ENCODE measurements around the gene ALCAM. TPM values are rescaled to one million over a fixed set of nuclear protein-coding genes. Genes with fewer than 3 reads are reported as not detected.

The ALCAM gene
- total and polyA plus RNA-seq, 2 of the 8 experiments (the other 6 are each of a cell fraction or from before 2014, with no cell fraction given), result 10.8 to 33.0 TPM

DNA sequence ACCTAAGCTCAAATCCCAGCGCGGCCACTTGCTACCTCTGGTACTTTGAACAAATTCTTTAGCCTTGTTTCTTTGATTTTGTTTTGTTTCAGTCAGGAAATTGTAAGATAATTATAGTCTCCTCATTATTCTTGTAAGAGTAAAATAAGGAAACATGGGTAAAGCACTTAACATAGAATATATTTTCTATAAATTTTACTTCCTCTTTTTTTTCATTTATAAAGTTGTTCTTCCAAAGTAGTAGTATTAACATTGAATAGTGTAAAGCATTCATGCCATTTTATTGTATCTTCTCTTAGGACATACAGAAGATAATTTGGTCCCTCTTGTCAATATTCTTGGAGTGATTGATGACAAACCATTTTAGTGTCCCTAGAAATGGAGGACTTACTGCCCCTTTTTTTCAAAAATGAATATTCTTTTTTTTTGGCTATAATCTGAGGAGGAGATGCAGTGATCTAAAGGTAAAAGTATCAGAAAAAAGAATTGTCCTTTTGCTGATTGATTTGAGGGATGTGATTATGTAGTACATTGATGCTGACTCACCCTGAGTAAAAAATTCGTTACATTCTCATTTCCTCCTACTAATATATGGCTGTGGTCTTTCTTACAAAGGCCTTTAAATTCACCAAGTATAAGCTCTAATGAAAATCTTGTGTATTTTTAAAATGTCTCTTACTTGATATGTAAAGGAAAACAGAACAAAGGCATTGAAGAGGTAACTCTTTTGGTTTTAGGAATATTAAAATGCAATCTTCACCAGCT, 51.0 kb downstream of the ALCAM start (continued):
- TF ChIP-seq SIN3A (conservative IDR thresholded peaks at IDR 0.05 in 1 of 2, IDR thresholded peaks at IDR 0.05 in 1 of 2; ENCODE audit: low read depth in 1 of 2, low read length in 2 of 2), result no peak

Data from H1 (cell line).